ENCODE results near the gene FNDC1.

The FNDC1 gene

DNA sequence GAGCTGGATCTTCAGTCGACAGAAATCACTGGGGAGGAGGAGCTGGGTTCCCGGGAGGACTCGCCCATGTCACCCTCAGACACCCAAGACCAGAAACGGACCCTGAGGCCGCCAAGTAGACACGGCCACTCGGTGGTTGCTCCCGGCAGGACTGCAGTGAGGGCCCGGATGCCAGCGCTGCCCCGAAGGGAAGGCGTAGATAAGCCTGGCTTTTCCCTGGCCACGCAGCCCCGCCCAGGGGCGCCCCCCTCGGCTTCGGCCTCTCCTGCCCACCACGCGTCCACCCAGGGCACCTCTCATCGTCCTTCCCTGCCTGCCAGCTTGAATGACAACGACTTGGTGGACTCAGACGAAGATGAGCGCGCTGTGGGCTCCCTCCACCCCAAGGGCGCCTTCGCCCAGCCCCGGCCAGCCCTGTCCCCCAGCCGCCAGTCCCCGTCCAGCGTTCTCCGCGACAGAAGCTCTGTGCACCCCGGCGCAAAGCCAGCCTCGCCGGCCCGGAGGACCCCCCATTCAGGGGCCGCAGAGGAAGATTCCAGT, 63.0 kb downstream of the FNDC1 start:
- H3K9me2 ChIP-seq (replicated peaks; ENCODE audit: control insufficient read depth, low read length) = no peaks in the 10 kb centered on the region
- H3F3A ChIP-seq (ENCODE audit: control insufficient read depth, insufficient read depth) = no peaks in the 10 kb centered on the region
- H3K4me1 ChIP-seq (ENCODE audit: control insufficient read depth, low read length) = no peaks in the 10 kb centered on the region
- no peak overlapping the region for H3K4me3 ChIP-seq (ENCODE audit: low read length)
- no peak overlapping the region for H3K27ac ChIP-seq (ENCODE audit: low read depth, low read length)
- H3K4me2 ChIP-seq (ENCODE audit: low read length) = no peak overlapping the region
- no peaks in the 10 kb centered on the region for H3K36me3 ChIP-seq (ENCODE audit: control insufficient read depth, low read length)
- H3K27me3 ChIP-seq (ENCODE audit: control insufficient read depth, low read length) = no peaks in the 10 kb centered on the region; the same call in 1 of the 2 replicates
- H3K9me3 ChIP-seq (ENCODE audit: control insufficient read depth, insufficient read depth, low read length) = no peaks in the 10 kb centered on the region
- no peaks in the 10 kb centered on the region for H3K79me2 ChIP-seq (ENCODE audit: control insufficient read depth, low read length)
- H4K20me1 ChIP-seq (ENCODE audit: control insufficient read depth, insufficient read depth, low read depth, low read length) = no peaks in the 10 kb centered on the region
- TF ChIP-seq EZH2phosphoT487 (IDR thresholded peaks at IDR 0.05; ENCODE audit: borderline replicate concordance, low read length) = no peak
- TF ChIP-seq, protein P1, sequence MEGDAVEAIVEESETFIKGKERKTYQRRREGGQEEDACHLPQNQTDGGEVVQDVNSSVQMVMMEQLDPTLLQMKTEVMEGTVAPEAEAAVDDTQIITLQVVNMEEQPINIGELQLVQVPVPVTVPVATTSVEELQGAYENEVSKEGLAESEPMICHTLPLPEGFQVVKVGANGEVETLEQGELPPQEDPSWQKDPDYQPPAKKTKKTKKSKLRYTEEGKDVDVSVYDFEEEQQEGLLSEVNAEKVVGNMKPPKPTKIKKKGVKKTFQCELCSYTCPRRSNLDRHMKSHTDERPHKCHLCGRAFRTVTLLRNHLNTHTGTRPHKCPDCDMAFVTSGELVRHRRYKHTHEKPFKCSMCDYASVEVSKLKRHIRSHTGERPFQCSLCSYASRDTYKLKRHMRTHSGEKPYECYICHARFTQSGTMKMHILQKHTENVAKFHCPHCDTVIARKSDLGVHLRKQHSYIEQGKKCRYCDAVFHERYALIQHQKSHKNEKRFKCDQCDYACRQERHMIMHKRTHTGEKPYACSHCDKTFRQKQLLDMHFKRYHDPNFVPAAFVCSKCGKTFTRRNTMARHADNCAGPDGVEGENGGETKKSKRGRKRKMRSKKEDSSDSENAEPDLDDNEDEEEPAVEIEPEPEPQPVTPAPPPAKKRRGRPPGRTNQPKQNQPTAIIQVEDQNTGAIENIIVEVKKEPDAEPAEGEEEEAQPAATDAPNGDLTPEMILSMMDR (IDR thresholded peaks at IDR 0.05; ENCODE audit: low read depth, low read length, poor library complexity, severe bottlenecking) = no peak

DNA sequence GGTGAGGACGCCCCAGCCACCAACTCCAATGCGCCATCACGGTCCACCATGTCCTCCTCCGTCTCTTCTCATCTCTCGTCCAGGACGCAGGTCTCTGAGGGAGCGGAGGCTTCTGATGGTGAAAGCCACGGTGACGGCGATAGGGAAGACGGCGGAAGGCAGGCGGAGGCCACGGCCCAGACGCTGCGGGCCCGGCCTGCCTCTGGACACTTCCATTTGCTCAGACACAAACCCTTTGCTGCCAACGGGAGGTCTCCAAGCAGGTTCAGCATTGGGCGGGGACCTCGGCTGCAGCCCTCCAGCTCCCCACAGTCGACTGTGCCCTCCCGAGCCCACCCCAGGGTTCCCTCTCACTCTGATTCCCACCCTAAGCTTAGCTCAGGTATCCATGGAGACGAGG, 63.6 kb downstream of the FNDC1 start:
- no peak for TF ChIP-seq EZH2phosphoT487 (IDR thresholded peaks at IDR 0.05; ENCODE audit: borderline replicate concordance, low read length)
- Histone ChIP-seq H3K4me3 (ENCODE audit: low read length) (no peak overlapping the region), H4K20me1 (ENCODE audit: control insufficient read depth, insufficient read depth, low read depth, low read length) (no peaks in the 10 kb centered on the region), H3K4me1 (ENCODE audit: control insufficient read depth, low read length) (no peaks in the 10 kb centered on the region), H3K79me2 (ENCODE audit: control insufficient read depth, low read length) (no peaks in the 10 kb centered on the region), H3K4me2 (ENCODE audit: low read length) (no peak overlapping the region), H3K9me3 (ENCODE audit: control insufficient read depth, insufficient read depth, low read length) (no peaks in the 10 kb centered on the region), H3K27me3 (ENCODE audit: control insufficient read depth, low read length) (no peaks in the 10 kb centered on the region; the same call in 1 of the 2 replicates), H3K9me2 (replicated peaks; ENCODE audit: control insufficient read depth, low read length) (no peaks in the 10 kb centered on the region), H3K36me3 (ENCODE audit: control insufficient read depth, low read length) (no peaks in the 10 kb centered on the region), H3F3A (ENCODE audit: control insufficient read depth, insufficient read depth) (no peaks in the 10 kb centered on the region), H3K27ac (ENCODE audit: low read depth, low read length) (no peak overlapping the region)

DNA sequence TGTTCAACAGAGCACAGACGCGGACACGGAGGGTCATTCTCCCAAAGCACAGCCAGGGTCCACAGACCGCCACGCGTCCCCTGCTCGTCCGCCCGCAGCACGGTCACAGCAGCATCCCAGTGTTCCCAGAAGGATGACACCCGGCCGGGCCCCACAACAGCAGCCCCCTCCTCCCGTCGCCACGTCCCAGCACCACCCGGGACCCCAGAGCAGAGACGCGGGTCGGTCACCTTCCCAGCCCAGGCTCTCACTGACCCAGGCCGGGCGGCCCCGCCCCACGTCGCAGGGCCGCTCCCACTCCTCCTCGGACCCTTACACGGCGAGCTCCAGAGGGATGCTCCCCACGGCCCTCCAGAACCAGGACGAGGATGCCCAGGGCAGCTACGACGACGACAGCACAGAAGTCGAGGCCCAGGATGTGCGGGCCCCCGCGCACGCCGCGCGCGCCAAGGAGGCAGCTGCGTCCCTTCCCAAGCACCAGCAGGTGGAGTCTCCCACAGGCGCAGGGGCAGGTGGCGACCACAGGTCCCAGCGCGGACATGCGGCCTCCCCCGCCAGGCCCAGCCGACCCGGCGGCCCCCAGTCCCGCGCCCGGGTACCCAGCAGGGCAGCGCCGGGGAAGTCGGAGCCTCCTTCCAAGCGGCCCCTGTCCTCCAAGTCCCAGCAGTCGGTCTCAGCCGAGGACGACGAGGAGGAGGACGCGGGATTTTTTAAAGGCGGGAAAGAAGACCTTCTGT, 64.3 kb downstream of the FNDC1 start:
- no peaks in the 10 kb centered on the region; the same call in 1 of the 2 replicates for H3K27me3 ChIP-seq (ENCODE audit: control insufficient read depth, low read length)
- no peaks in the 10 kb centered on the region for H3K9me2 ChIP-seq (replicated peaks; ENCODE audit: control insufficient read depth, low read length)
- no peaks in the 10 kb centered on the region for H3K4me1 ChIP-seq (ENCODE audit: control insufficient read depth, low read length)
- TF ChIP-seq EZH2phosphoT487 (IDR thresholded peaks at IDR 0.05; ENCODE audit: borderline replicate concordance, low read length) = no peak
- TF ChIP-seq, protein P1 (IDR thresholded peaks at IDR 0.05; ENCODE audit: low read depth, low read length, poor library complexity, severe bottlenecking) = no peak
- H3K4me3 ChIP-seq (ENCODE audit: low read length) = no peak overlapping the region
- H3K27ac ChIP-seq (ENCODE audit: low read depth, low read length) = no peak overlapping the region
- no peaks in the 10 kb centered on the region for H3K79me2 ChIP-seq (ENCODE audit: control insufficient read depth, low read length)
- H3F3A ChIP-seq (ENCODE audit: control insufficient read depth, insufficient read depth) = no peaks in the 10 kb centered on the region
- no peaks in the 10 kb centered on the region for H3K36me3 ChIP-seq (ENCODE audit: control insufficient read depth, low read length)
- no peak overlapping the region for H3K4me2 ChIP-seq (ENCODE audit: low read length)
- no peaks in the 10 kb centered on the region for H4K20me1 ChIP-seq (ENCODE audit: control insufficient read depth, insufficient read depth, low read depth, low read length)
- H3K9me3 ChIP-seq (ENCODE audit: control insufficient read depth, insufficient read depth, low read length) = no peaks in the 10 kb centered on the region

DNA sequence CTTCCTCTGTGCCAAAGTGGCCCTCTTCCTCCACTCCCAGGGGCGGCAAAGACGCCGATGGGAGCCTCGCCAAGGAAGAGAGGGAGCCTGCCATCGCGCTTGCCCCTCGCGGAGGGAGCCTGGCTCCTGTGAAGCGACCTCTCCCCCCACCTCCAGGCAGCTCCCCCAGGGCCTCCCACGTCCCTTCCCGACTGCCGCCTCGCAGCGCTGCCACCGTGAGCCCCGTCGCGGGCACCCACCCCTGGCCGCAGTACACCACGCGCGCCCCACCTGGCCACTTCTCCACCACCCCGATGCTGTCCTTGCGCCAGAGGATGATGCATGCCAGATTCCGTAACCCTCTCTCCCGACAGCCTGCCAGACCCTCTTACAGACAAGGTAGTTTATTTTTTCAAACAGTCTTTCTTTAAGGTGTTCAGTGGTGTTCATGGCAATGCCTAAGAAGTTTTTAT, 64.9 kb downstream of the FNDC1 start:
- H3K9me3 ChIP-seq (ENCODE audit: control insufficient read depth, insufficient read depth, low read length) = no peaks in the 10 kb centered on the region
- H3F3A ChIP-seq (ENCODE audit: control insufficient read depth, insufficient read depth) = no peaks in the 10 kb centered on the region
- no peaks in the 10 kb centered on the region for H3K36me3 ChIP-seq (ENCODE audit: control insufficient read depth, low read length)
- no peaks in the 10 kb centered on the region for H3K79me2 ChIP-seq (ENCODE audit: control insufficient read depth, low read length)
- H4K20me1 ChIP-seq (ENCODE audit: control insufficient read depth, insufficient read depth, low read depth, low read length) = no peaks in the 10 kb centered on the region
- no peaks in the 10 kb centered on the region for H3K4me1 ChIP-seq (ENCODE audit: control insufficient read depth, low read length)
- H3K27me3 ChIP-seq (ENCODE audit: control insufficient read depth, low read length) = no peaks in the 10 kb centered on the region; the same call in 1 of the 2 replicates
- no peaks in the 10 kb centered on the region for H3K9me2 ChIP-seq (replicated peaks; ENCODE audit: control insufficient read depth, low read length)
- no peak overlapping the region for H3K4me3 ChIP-seq (ENCODE audit: low read length)
- TF ChIP-seq, protein P1 (IDR thresholded peaks at IDR 0.05; ENCODE audit: low read depth, low read length, poor library complexity, severe bottlenecking) = no peak
- no peak for TF ChIP-seq EZH2phosphoT487 (IDR thresholded peaks at IDR 0.05; ENCODE audit: borderline replicate concordance, low read length)
- H3K4me2 ChIP-seq (ENCODE audit: low read length) = no peak overlapping the region
- no peak overlapping the region for H3K27ac ChIP-seq (ENCODE audit: low read depth, low read length)
